Measurements from ENCODE around the gene ZNF451.

ZNF451 gene

DNA sequence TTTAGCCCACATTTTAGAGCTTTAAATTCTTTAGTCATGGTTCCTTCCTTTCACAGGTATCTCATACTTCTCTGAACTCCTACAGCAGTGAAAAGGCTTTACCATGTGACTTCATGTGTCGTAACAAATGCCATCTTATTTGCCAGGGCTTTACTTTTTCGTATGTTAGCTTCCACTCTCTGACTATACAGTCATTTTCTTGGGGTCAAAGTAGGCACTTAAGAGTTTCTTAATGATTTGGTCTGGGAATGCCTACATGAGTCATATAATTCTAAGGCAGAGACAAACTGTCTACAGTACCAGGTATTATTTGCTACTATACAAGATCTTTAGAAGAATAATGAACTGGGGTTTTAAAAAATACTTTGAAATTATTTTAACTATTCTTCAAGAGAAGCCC, 117.2 kb downstream of the ZNF451 start:
- TF ChIP-seq, protein P1, sequence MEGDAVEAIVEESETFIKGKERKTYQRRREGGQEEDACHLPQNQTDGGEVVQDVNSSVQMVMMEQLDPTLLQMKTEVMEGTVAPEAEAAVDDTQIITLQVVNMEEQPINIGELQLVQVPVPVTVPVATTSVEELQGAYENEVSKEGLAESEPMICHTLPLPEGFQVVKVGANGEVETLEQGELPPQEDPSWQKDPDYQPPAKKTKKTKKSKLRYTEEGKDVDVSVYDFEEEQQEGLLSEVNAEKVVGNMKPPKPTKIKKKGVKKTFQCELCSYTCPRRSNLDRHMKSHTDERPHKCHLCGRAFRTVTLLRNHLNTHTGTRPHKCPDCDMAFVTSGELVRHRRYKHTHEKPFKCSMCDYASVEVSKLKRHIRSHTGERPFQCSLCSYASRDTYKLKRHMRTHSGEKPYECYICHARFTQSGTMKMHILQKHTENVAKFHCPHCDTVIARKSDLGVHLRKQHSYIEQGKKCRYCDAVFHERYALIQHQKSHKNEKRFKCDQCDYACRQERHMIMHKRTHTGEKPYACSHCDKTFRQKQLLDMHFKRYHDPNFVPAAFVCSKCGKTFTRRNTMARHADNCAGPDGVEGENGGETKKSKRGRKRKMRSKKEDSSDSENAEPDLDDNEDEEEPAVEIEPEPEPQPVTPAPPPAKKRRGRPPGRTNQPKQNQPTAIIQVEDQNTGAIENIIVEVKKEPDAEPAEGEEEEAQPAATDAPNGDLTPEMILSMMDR (IDR thresholded peaks at IDR 0.05; ENCODE audit: low read depth, low read length), result no peak
- Histone ChIP-seq H3K9me3 (ENCODE audit: severe bottlenecking) (no peaks in the 10 kb centered on the region), H3K36me3 (no peaks in the 10 kb centered on the region), H3K27ac (no peak overlapping the region), H3K27me3 (ENCODE audit: insufficient read depth, low read depth, severe bottlenecking) (no peaks in the 10 kb centered on the region), H3K4me3 (ENCODE audit: low read depth, low read length) (no peak overlapping the region)
- no peak for DNase-seq

DNA sequence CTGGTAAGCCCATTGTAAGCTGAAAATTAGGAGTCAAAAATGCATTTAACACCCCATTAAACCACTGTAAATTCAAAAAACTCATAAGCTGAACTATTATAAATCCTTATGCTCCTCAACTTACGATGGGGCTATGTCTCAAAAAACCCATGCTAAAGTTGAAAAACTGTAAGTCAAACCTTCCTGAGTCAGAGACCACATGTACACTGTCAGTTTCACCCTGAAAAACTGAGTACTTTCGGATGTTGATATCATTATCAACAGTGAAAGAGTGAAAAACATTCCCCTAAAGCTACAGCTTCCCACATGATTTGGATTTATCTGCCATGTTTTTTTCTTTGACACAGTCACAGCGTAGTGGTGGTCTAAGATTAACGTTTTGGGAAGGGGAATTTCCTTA, 117.9 kb downstream of the ZNF451 start:
- Histone ChIP-seq H3K9me3 (ENCODE audit: severe bottlenecking) (no peaks in the 10 kb centered on the region), H3K36me3 (no peaks in the 10 kb centered on the region), H3K27ac (no peak overlapping the region), H3K27me3 (ENCODE audit: insufficient read depth, low read depth, severe bottlenecking) (no peaks in the 10 kb centered on the region), H3K4me3 (ENCODE audit: low read depth, low read length) (no peak overlapping the region)
- TF ChIP-seq, protein P1 (IDR thresholded peaks at IDR 0.05; ENCODE audit: low read depth, low read length), result no peak
- DNase-seq, result no peak

DNA sequence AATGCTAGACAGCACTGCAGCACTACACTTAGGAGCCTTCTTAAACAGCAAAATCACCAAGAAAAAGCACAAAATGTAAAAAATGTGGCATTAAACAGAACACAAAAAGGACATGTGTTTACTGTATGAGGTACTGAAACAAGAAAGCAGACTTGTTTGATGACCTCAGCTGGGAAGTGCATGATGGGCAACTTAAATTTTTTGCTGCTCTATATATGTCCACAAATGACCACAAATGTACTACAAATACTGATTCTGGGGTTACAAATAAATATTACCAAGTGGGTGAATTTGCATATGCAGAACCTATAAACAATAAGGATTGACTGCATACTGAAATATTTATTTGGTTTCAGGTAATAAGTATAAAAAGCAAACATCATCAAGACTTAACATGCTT, 119.0 kb downstream of the ZNF451 start:
- H3K27ac ChIP-seq, result no peak overlapping the region
- TF ChIP-seq, protein P1 (IDR thresholded peaks at IDR 0.05; ENCODE audit: low read depth, low read length), result no peak
- H3K4me3 ChIP-seq (ENCODE audit: low read depth, low read length), result no peak overlapping the region
- no peak for DNase-seq
- H3K9me3 ChIP-seq (ENCODE audit: severe bottlenecking), result no peaks in the 10 kb centered on the region
- no peaks in the 10 kb centered on the region for H3K27me3 ChIP-seq (ENCODE audit: insufficient read depth, low read depth, severe bottlenecking)
- no peaks in the 10 kb centered on the region for H3K36me3 ChIP-seq

DNA sequence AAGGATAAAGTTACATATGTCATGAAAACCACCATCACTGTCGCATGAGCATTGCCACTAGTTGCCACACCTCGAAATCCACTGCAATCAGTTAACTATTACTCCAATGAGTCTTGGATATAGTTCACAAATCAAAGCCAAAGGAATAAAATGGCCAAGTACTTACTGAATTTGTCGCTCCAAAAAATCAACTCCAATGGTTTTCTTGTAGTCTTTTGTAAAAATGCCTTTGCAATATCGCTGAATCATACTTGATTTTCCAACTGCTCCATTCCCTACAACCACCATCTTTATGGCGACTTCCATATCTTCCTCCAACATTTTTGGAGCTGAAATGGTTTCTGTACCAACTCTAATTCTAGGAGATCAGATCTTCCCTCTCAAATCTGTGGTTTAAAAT, 120.1 kb downstream of the ZNF451 start:
- TF ChIP-seq, protein P1 (IDR thresholded peaks at IDR 0.05; ENCODE audit: low read depth, low read length), result no peak
- H3K9me3 ChIP-seq (ENCODE audit: severe bottlenecking), result no peaks in the 10 kb centered on the region
- H3K36me3 ChIP-seq, result no peaks in the 10 kb centered on the region; the same call in 1 of the 2 replicates
- DNase-seq, result no peak
- H3K4me3 ChIP-seq (ENCODE audit: low read depth, low read length), result no peak overlapping the region
- H3K27ac ChIP-seq, result no peak overlapping the region
- H3K27me3 ChIP-seq (ENCODE audit: insufficient read depth, low read depth, severe bottlenecking), result no peaks in the 10 kb centered on the region

DNA sequence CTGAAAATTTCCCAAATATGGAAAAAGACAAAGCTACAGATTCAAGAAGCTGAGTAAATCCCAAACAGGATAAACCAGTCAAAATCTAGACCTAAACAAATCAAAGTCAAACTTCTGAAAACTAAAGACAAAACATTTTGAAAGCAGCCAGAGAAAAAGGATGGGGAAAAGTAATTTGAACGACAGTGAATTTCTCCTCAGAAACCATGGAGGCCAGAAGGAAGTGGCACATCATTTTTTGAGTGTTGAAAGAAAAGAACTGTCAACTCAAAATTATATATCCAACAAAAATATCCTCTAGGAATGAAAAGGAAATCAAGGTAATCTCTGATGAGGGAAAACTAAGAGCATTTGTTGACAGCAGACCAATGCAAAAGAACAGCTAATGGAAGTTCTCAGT, 125.3 kb downstream of the ZNF451 start:
- Histone ChIP-seq H3K27me3 (ENCODE audit: insufficient read depth, low read depth, severe bottlenecking) (no peaks in the 10 kb centered on the region), H3K36me3 (peaks cover 4% of the 10 kb centered on the region; the same call in 1 of the 2 replicates), H3K27ac (no peak overlapping the region), H3K4me3 (ENCODE audit: low read depth, low read length) (no peak overlapping the region), H3K9me3 (ENCODE audit: severe bottlenecking) (peaks cover 3% of the 10 kb centered on the region)
- DNase-seq, result no peak
- TF ChIP-seq, protein P1 (IDR thresholded peaks at IDR 0.05; ENCODE audit: low read depth, low read length), result no peak

All from WERI-Rb-1 (cell line).